ENCODE measurements around the gene GPR146. TPM values are rescaled to one million over a fixed set of nuclear protein-coding genes. Genes with fewer than 3 reads are reported as not detected.
A peak's percentile ranks its signal among the peaks of the same experiment; 100 is the strongest.
"Not testable (repeated sequence)": the region's sequence is repeated elsewhere in the genome, so short reads cannot be mapped to it uniquely, and the experiment has no call there.

GPR146 gene
- total and polyA plus RNA-seq, 9 of the 15 experiments (the other 6 are each of a cell fraction or from before 2014, with no cell fraction given), result 0.22 to 3.6 (median 0.64) TPM; not detected in 2

DNA sequence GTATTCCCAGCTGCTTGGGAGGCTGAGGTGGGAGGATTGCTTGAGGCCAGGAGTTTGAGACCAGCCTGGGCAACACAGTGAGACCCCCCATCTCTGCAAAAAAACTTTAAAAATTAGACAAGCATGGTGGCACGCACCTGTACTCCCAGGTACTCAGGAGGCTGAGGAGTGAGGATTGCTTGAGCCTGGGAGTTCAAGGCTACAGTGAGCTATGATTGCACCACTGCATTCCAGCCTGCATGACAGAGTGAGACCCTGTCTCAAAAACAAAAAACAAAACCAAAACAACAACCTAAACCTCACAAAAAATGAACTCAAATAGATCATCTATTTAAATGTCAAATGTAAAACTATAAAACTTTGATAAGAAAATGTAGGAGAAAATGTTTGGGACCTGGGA, 4.1 kb upstream of the GPR146 start:
- DNase-seq (ENCODE audit: extremely low read depth in 1 of 4, low spot score in 3 of 4); H3K9ac ChIP-seq (ENCODE audit: insufficient read depth in 1 of 2, low read depth in 2 of 2, low read length in 2 of 2); H4K20me1 ChIP-seq (replicated peaks; ENCODE audit: control insufficient read depth, insufficient read depth, low read length); H3K27me3 ChIP-seq (ENCODE audit: control insufficient read depth in 2 of 2, insufficient read depth in 2 of 2, low read length in 2 of 2); intact Hi-C loops (cut with micrococcal nuclease); ATAC-seq; H2AFZ ChIP-seq (ENCODE audit: low read depth, low read length); H3K9me3 ChIP-seq (replicated peaks; ENCODE audit: control insufficient read depth, insufficient read depth, low read depth, low read length); BruUV-seq (replicated peaks); H3K4me2 ChIP-seq (ENCODE audit: insufficient read depth, low read length); H3K27ac ChIP-seq (ENCODE audit: extremely low read depth, low read depth, low read length); H3K4me3 ChIP-seq; FAIRE-seq; in situ Hi-C loops (cut with MboI); H3K9me1 ChIP-seq (ENCODE audit: control insufficient read depth, insufficient read depth, low read length); CTCF ChIA-PET (ENCODE audit: low intra/inter-chr PET ratio); H3K36me3 ChIP-seq (ENCODE audit: control insufficient read depth, insufficient read depth, low read length): not testable (repeated sequence)
- H3K4me1 ChIP-seq (replicated peaks in 1 of 2; ENCODE audit: control insufficient read depth in 2 of 2, insufficient read depth in 2 of 2, low read length in 2 of 2), result peaks cover 38 to 46% of the 10 kb centered on the region in 2 experiments
- WGBS (ENCODE audit: insufficient coverage, low coverage, missing lambda C conversion rate), result 50% methylated on average over 1 of the region's 1 CpG
- H3K79me2 ChIP-seq (ENCODE audit: control insufficient read depth, insufficient read depth, low read length), result peaks cover 27% of the 10 kb centered on the region; the same call in 2 of the 3 replicates
- POLR2A ChIA-PET, result interaction anchor here (0.6 to 3.1 kb wide), 3 partner anchors 9 to 43 kb away, joined by 3 to 13 read pairs (median 3); no protein-coding TSS in a partner anchor

GRCh38 chr7:1040790-1041189, 3.6 kb upstream of the GPR146 start:
- Histone ChIP-seq H4K20me1 (replicated peaks; ENCODE audit: control insufficient read depth, insufficient read depth, low read length) (no peaks in the 10 kb centered on the region), H2AFZ (ENCODE audit: low read depth, low read length) (peak overlapping the region; percentile 67; the same call in 1 of the 2 replicates), H3K9me3 (replicated peaks; ENCODE audit: control insufficient read depth, insufficient read depth, low read depth, low read length) (no peaks in the 10 kb centered on the region), H3K4me1 (replicated peaks in 1 of 2; ENCODE audit: control insufficient read depth in 2 of 2, insufficient read depth in 2 of 2, low read length in 2 of 2) (peaks cover 43 to 51% of the 10 kb centered on the region in 2 experiments), H3K4me2 (ENCODE audit: insufficient read depth, low read length) (peak overlapping the region; percentile 35; the same call in 1 of the 2 replicates), H3K36me3 (ENCODE audit: control insufficient read depth, insufficient read depth, low read length) (peaks cover 3% of the 10 kb centered on the region; the same call in 1 of the 3 replicates), H3K27ac (ENCODE audit: extremely low read depth, low read depth, low read length) (0 out of 3 replicates have a peak overlapping the region, but pooled peaks have one; percentile 28), H3K9me1 (ENCODE audit: control insufficient read depth, insufficient read depth, low read length) (no peaks in the 10 kb centered on the region), H3K79me2 (ENCODE audit: control insufficient read depth, insufficient read depth, low read length) (peaks cover 28% of the 10 kb centered on the region; the same call in 2 of the 3 replicates), H3K27me3 (ENCODE audit: control insufficient read depth in 2 of 2, insufficient read depth in 2 of 2, low read length in 2 of 2) (no peaks in the 10 kb centered on the region), H3K4me3 (no peak overlapping the region), H3K9ac (ENCODE audit: insufficient read depth in 1 of 2, low read depth in 2 of 2, low read length in 2 of 2) (peak overlapping the region in 1 of 2 experiments; percentile 79; a peak in 2 of 4 replicates)
- DNase-seq (ENCODE audit: extremely low read depth in 1 of 4, low spot score in 3 of 4) (peak in 2 of 4 experiments; percentile 37 to 52), FAIRE-seq (no peak), ATAC-seq (peak; percentile 13)
- BruUV-seq (replicated peaks), result no TSS peak
- in situ Hi-C loops (cut with MboI) (no loop called here), intact Hi-C loops (cut with micrococcal nuclease) (no loop called here)
- ChIA-PET POLR2A (interaction anchor here (0.6 to 3.1 kb wide), 4 partner anchors 10 to 44 kb away, joined by 3 to 13 read pairs (median 3); no protein-coding TSS in a partner anchor), CTCF (ENCODE audit: low intra/inter-chr PET ratio) (no interaction called here)
- WGBS (ENCODE audit: insufficient coverage, low coverage, missing lambda C conversion rate), result 30% methylated on average over 15 of the region's 16 CpGs
- TF ChIP-seq GTF2F1 (IDR thresholded peaks at IDR 0.05; ENCODE audit: low read depth, low read length), result no peak
- no peak for TF ChIP-seq SETDB1 (IDR thresholded peaks at IDR 0.05; ENCODE audit: low read length)
- 0 out of 2 replicates have a peak, but pooled peaks have one; percentile 34 for TF ChIP-seq ZNF583 (CRISPR knock-in tag; IDR thresholded peaks at IDR 0.05)
- TF ChIP-seq TFAP4 (CRISPR knock-in tag; IDR thresholded peaks at IDR 0.05; ENCODE audit: borderline replicate concordance), result peak; percentile 80
- TF ChIP-seq PTTG1 (tag; IDR thresholded peaks at IDR 0.05; ENCODE audit: low read depth), result no peak
- TF ChIP-seq MTF1 (CRISPR knock-in tag; IDR thresholded peaks at IDR 0.05; ENCODE audit: borderline replicate concordance), result no peak
- no peak for TF ChIP-seq NBN (IDR thresholded peaks at IDR 0.05; ENCODE audit: low read depth)
- TF ChIP-seq SP1 (CRISPR knock-in tag; IDR thresholded peaks at IDR 0.05), result no peak
- TF ChIP-seq TRIM28 (IDR thresholded peaks at IDR 0.05), result no peak
- 0 out of 2 replicates have a peak, but pooled peaks have one; percentile 36 for TF ChIP-seq CXXC5 (CRISPR knock-in tag; IDR thresholded peaks at IDR 0.05)
- TF ChIP-seq KAT2B (IDR thresholded peaks at IDR 0.05; ENCODE audit: low read depth, low read length), result no peak
- TF ChIP-seq ZNF274 (IDR thresholded peaks at IDR 0.05; ENCODE audit: borderline replicate concordance, low read depth, low read length), result no peak
- no peak for TF ChIP-seq NONO (IDR thresholded peaks at IDR 0.05; ENCODE audit: low read depth in 2 of 2, low read length in 1 of 2)
- no peak for TF ChIP-seq FOS (IDR thresholded peaks at IDR 0.05; ENCODE audit: extremely low read depth, insufficient read length)
- TF ChIP-seq, protein P1, sequence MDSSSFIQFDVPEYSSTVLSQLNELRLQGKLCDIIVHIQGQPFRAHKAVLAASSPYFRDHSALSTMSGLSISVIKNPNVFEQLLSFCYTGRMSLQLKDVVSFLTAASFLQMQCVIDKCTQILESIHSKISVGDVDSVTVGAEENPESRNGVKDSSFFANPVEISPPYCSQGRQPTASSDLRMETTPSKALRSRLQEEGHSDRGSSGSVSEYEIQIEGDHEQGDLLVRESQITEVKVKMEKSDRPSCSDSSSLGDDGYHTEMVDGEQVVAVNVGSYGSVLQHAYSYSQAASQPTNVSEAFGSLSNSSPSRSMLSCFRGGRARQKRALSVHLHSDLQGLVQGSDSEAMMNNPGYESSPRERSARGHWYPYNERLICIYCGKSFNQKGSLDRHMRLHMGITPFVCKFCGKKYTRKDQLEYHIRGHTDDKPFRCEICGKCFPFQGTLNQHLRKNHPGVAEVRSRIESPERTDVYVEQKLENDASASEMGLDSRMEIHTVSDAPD (CRISPR knock-in tag; IDR thresholded peaks at IDR 0.05), result no peak
